Trophoblast cell (in vitro differentiated cells and primary cell): ENCODE data around the gene PPP1R14D.
"Not testable (repeated sequence)": the region's sequence is repeated elsewhere in the genome, so short reads cannot be mapped to it uniquely, and the experiment has no call there.

ENCODE experiments used
- DNase-seq, 2 donors: peaks; one replicate each; pipeline ENCODE4 v3.0.0-alpha.2; 2016
- H2AFZ ChIP-seq: 2 replicates; pipeline ENCODE4 v1.6.1; 2013; ENCODE audit warnings: low read length, moderate library complexity, mild to moderate bottlenecking; ENCODE audit not compliant: insufficient read depth, poor library complexity
- H2AK5ac ChIP-seq: 2 replicates; pipeline ENCODE4 v1.6.1; 2013; ENCODE audit warnings: mild to moderate bottlenecking, low read length
- H2BK120ac ChIP-seq: 2 replicates; pipeline ENCODE4 v1.6.1; 2013; ENCODE audit warnings: low read length, mild to moderate bottlenecking, moderate library complexity; ENCODE audit not compliant: insufficient read depth, poor library complexity
- H2BK12ac ChIP-seq: 2 replicates; pipeline ENCODE4 v1.6.1; 2013; ENCODE audit warnings: mild to moderate bottlenecking, low read length, moderate library complexity
- H2BK5ac ChIP-seq: 2 replicates; pipeline ENCODE4 v1.6.1; 2013; ENCODE audit warnings: low read length, low read depth, moderate library complexity, mild to moderate bottlenecking; ENCODE audit not compliant: poor library complexity
- H3K14ac ChIP-seq: 2 replicates; pipeline ENCODE4 v1.6.1; 2013; ENCODE audit warnings: mild to moderate bottlenecking, low read length
- H3K18ac ChIP-seq: 2 replicates; pipeline ENCODE4 v1.6.1; 2013; ENCODE audit warnings: mild to moderate bottlenecking, low read length
- H3K23ac ChIP-seq: 2 replicates; pipeline ENCODE4 v1.6.1; 2013; ENCODE audit warnings: low read length
- H3K27ac ChIP-seq: 2 replicates; pipeline ENCODE4 v1.5.1; 2013; ENCODE audit warnings: low read depth, mild to moderate bottlenecking, inconsistent platforms, low read length, moderate library complexity
- H3K27me3 ChIP-seq: 2 replicates; pipeline ENCODE4 v1.6.1; 2013; ENCODE audit warnings: inconsistent platforms, mild to moderate bottlenecking, low read length, moderate library complexity; ENCODE audit not compliant: insufficient read depth
- H3K36me3 ChIP-seq, 2 experiments: 1 replicate in 1 of 2; 2 replicates in 1 of 2; pipeline ENCODE4 v1.6.1; 2013; ENCODE audit warnings: low read length in 2 of 2, mild to moderate bottlenecking in 2 of 2, moderate library complexity in 1 of 2; ENCODE audit not compliant: insufficient read depth in 2 of 2, control insufficient read depth in 1 of 2
- H3K4ac ChIP-seq: 2 replicates; pipeline ENCODE4 v1.6.1; 2013; ENCODE audit warnings: low read depth, mild to moderate bottlenecking, low read length, moderate library complexity
- H3K4me1 ChIP-seq, 2 experiments: 1 replicate in 1 of 2; 2 replicates in 1 of 2; pipeline ENCODE4 v1.6.1; 2013; ENCODE audit warnings: low read length in 2 of 2, mild to moderate bottlenecking in 2 of 2, moderate library complexity in 1 of 2; ENCODE audit not compliant: insufficient read depth in 2 of 2, control insufficient read depth in 1 of 2
- H3K4me2 ChIP-seq: 2 replicates; pipeline ENCODE4 v1.6.1; 2013; ENCODE audit warnings: inconsistent platforms, mild to moderate bottlenecking, low read length, moderate library complexity
- H3K4me3 ChIP-seq: 2 replicates; pipeline ENCODE4 v1.5.1; 2013; ENCODE audit warnings: mild to moderate bottlenecking, low read depth, low read length, inconsistent platforms
- H3K79me1 ChIP-seq: one replicate; pipeline ENCODE4 v1.6.1; 2013; ENCODE audit warnings: low read length
- H3K79me2 ChIP-seq: 2 replicates; pipeline ENCODE4 v1.6.1; 2013; ENCODE audit warnings: low read length, mild to moderate bottlenecking; ENCODE audit not compliant: control insufficient read depth, insufficient read depth, poor library complexity
- H3K9ac ChIP-seq: 2 replicates; pipeline ENCODE4 v1.6.1; 2013; ENCODE audit warnings: mild to moderate bottlenecking, low read length
- H3K9me3 ChIP-seq: 2 replicates; pipeline ENCODE4 v1.6.1; 2013; ENCODE audit warnings: low read depth, mild to moderate bottlenecking, control low read depth, inconsistent platforms, low read length; ENCODE audit not compliant: insufficient read depth
- H4K12ac ChIP-seq: 2 replicates; pipeline ENCODE4 v1.6.1; 2013; ENCODE audit warnings: low read depth, mild to moderate bottlenecking, low read length, moderate library complexity
- H4K8ac ChIP-seq: 2 replicates; pipeline ENCODE4 v1.6.1; 2013; ENCODE audit warnings: low read depth, mild to moderate bottlenecking, low read length, moderate library complexity
- H4K91ac ChIP-seq: one replicate; pipeline ENCODE4 v1.6.1; 2013; ENCODE audit warnings: low read depth, mild to moderate bottlenecking, low read length, moderate library complexity
- WGBS: extraction: QIAGEN DNeasy Blood & Tissue Kit; methylation state at CpG from one replicate; pipeline ENCODE4 v1.1.7; 2013; ENCODE audit warnings: missing lambda C conversion rate; ENCODE audit not compliant: insufficient read length, insufficient coverage; ENCODE audit errors: extremely low coverage; 5-methylcytosine and 5-hydroxymethylcytosine counted together

The PPP1R14D gene

DNA sequence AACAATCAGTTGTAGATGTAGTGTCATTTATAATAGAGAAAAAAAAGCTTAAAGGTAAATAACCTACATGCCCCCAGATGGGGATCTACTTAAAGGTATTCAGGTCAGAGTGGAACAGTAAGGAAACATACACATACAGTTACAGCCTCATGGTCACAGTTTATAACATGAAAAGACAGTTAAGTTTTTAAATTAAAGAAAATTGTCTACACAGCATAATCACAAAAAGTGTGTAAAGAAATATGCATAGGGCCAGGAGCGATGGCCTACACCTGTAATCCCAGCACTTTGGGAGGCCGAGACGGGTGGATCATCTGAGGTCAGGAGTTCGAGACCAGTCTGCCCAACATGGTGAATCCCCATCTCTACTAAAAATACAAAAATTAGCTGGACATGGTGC is 38.7 kb upstream of the PPP1R14D start:
- no peaks in the 10 kb centered on the region for H3K36me3 ChIP-seq
- peaks cover 4% of the 10 kb centered on the region for H3K79me1 ChIP-seq
- H3K4me1 ChIP-seq: peaks cover 11 to 14% of the 10 kb centered on the region in 2 experiments
- no peak overlapping the region for H3K14ac ChIP-seq
- no peak overlapping the region for H4K12ac ChIP-seq
- H2BK120ac ChIP-seq: no peak overlapping the region
- H3K27ac ChIP-seq: no peak overlapping the region
- H3K18ac ChIP-seq: no peak overlapping the region
- H3K9me3 ChIP-seq: no peaks in the 10 kb centered on the region
- DNase-seq: no peak
- no peak overlapping the region for H2BK12ac ChIP-seq
- WGBS: no CpG with 5 or more reads among the region's 4 CpGs
- no peaks in the 10 kb centered on the region for H3K27me3 ChIP-seq
- no peak overlapping the region for H3K4ac ChIP-seq
- no peak overlapping the region for H3K4me2 ChIP-seq
- H4K91ac ChIP-seq: no peak overlapping the region
- no peak overlapping the region for H4K8ac ChIP-seq
- H3K79me2 ChIP-seq: no peaks in the 10 kb centered on the region
- no peak overlapping the region for H2AK5ac ChIP-seq
- no peak overlapping the region for H2AFZ ChIP-seq
- H3K23ac ChIP-seq: no peak overlapping the region
- no peak overlapping the region for H2BK5ac ChIP-seq
- no peak overlapping the region for H3K9ac ChIP-seq
- H3K4me3 ChIP-seq: no peak overlapping the region

DNA sequence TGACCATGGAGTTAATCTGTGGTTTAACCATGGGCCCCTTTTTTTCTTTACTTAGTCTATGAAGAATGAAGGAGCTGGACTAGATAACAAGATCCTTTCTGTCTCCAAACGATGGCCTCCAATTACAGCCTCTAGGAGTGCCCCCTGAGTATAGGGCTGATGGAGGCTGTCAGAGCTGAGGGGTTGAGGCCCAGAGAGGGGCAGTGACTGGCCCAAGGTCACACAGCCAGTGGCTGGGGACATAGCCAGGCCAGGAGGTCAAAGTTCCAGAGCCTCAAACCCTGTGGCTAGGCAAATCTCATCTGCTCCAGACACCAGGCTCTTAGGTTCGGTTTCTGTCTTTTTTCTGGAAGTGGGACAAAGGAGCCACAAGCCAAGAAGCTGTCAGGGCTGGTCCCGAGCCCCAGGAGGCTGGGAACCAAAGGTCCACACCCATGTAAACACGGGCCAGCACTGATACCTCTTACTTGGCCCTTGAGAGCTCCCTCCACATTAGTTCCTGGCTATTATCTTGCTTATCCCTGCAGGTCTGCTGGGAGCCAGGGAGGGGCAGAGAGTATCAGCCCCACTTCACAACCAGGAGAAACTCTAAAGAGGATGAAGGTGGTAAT is 35.3 kb upstream of the PPP1R14D start:
- no peak overlapping the region for H2AFZ ChIP-seq
- H2AK5ac ChIP-seq: no peak overlapping the region
- WGBS: no CpG with 5 or more reads among the region's 4 CpGs

GRCh38 chr15:40861147-40861546 is 32.6 kb upstream of the PPP1R14D start:
- WGBS: no CpG with 5 or more reads among the region's 4 CpGs

More for the DNA sequence above, 35.3 kb upstream of the PPP1R14D start:
- Histone ChIP-seq H3K9me3 (no peaks in the 10 kb centered on the region), H3K14ac (no peak overlapping the region), H3K27ac (no peak overlapping the region), H3K4me2 (no peak overlapping the region), H4K8ac (no peak overlapping the region), H2BK12ac (no peak overlapping the region), H2BK120ac (no peak overlapping the region), H3K36me3 (peaks cover under 1 to 1% of the 10 kb centered on the region in 2 experiments), H3K27me3 (no peaks in the 10 kb centered on the region), H3K79me1 (no peaks in the 10 kb centered on the region), H3K4me1 (peaks cover 2 to 5% of the 10 kb centered on the region in 2 experiments), H3K23ac (no peak overlapping the region), H3K79me2 (no peaks in the 10 kb centered on the region), H3K4me3 (no peak overlapping the region), H4K91ac (no peak overlapping the region), H4K12ac (no peak overlapping the region), H3K9ac (no peak overlapping the region), H2BK5ac (no peak overlapping the region), H3K4ac (no peak overlapping the region), H3K18ac (no peak overlapping the region)
- no peak for DNase-seq

DNA sequence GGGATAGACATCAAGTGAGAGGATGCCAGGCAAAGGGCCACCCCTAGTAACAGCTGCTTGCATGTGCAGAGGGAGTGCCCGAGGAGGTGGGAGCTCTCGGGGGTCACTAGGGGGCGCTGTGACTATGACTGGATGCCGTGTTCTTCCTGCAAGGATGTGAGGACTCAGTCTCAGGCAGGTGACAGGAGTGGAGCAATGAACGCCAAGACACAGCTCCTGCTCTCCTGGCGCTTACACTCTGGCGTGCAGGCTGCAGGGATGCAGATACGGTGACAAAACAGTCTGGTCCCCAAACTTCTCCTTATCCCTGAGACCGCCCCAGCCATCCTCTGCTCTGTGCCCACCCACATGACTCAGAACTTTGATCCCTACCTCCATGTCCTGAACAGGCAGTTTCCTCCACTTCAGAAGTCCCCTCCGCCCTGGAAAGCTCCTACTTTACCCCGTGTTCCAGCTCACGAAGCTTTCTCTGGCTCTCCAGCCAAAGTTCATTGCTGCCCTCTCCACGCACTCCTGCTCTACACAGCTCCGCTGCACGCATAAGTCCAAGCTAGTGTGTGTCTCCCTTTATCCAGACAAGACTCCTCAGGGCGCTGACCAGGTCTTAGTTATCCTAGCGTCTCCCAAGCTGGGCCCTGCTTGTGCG is 30.8 kb upstream of the PPP1R14D start:
- WGBS: no CpG with 5 or more reads among the region's 18 CpGs
- H3K9ac ChIP-seq: no peak overlapping the region
- H4K12ac ChIP-seq: no peak overlapping the region
- H3K79me2 ChIP-seq: no peaks in the 10 kb centered on the region
- H3K36me3 ChIP-seq: peaks cover 32 to 34% of the 10 kb centered on the region in 2 experiments
- H3K23ac ChIP-seq: no peak overlapping the region
- H2BK5ac ChIP-seq: no peak overlapping the region
- peaks cover 7% of the 10 kb centered on the region for H3K79me1 ChIP-seq
- no peak overlapping the region for H4K91ac ChIP-seq
- no peaks in the 10 kb centered on the region for H3K27me3 ChIP-seq
- H2AK5ac ChIP-seq: no peak overlapping the region
- H4K8ac ChIP-seq: no peak overlapping the region
- H3K4me1 ChIP-seq: peaks cover 12 to 13% of the 10 kb centered on the region in 2 experiments
- H2BK12ac ChIP-seq: no peak overlapping the region
- no peak overlapping the region for H3K27ac ChIP-seq
- no peak overlapping the region for H3K4me2 ChIP-seq
- H2AFZ ChIP-seq: no peak overlapping the region
- H3K14ac ChIP-seq: no peak overlapping the region
- no peak overlapping the region for H3K4me3 ChIP-seq
- no peak overlapping the region for H2BK120ac ChIP-seq
- H3K4ac ChIP-seq: no peak overlapping the region
- no peak overlapping the region for H3K18ac ChIP-seq
- DNase-seq: peak; percentile 80 to 88
- no peaks in the 10 kb centered on the region for H3K9me3 ChIP-seq

More at GRCh38 chr15:40861147-40861546, 32.6 kb upstream of the PPP1R14D start:
- DNase-seq, H2BK5ac ChIP-seq, H3K4me3 ChIP-seq, H3K79me2 ChIP-seq, H3K79me1 ChIP-seq, H2AK5ac ChIP-seq, H3K27me3 ChIP-seq, H3K4ac ChIP-seq, H3K4me2 ChIP-seq, H2BK120ac ChIP-seq, H4K8ac ChIP-seq, H3K9ac ChIP-seq, H3K27ac ChIP-seq, H2AFZ ChIP-seq, H3K23ac ChIP-seq, H3K14ac ChIP-seq, H4K91ac ChIP-seq, H2BK12ac ChIP-seq, H3K18ac ChIP-seq, H4K12ac ChIP-seq, H3K9me3 ChIP-seq: not testable (repeated sequence)
- Histone ChIP-seq H3K36me3 (peaks cover 16 to 18% of the 10 kb centered on the region in 2 experiments), H3K4me1 (peaks cover 15 to 16% of the 10 kb centered on the region in 2 experiments)
